T-helper 2 cell treated with Interferon-gamma antibody and Interleukin-4, amounts not matched to agents 100 ng/mL and 5 ng/mL, for 36 hours (primary cell): ENCODE measurements around the gene TMEM256. TPM values are rescaled to one million over a fixed set of nuclear protein-coding genes. Genes with fewer than 3 reads are reported as not detected.

Experiments used
- intact Hi-C: fragments of 100-400 bp; cut with micrococcal nuclease; formaldehyde crosslinking; loops from one replicate; pipeline ENCODE4 v1.15.1; 2023
- total RNA-seq: library from RNA; stranded (reverse); gene quantifications from 2 replicates; pipeline ENCODE4 v1.2.3, GENCODE V29; 2022

TMEM256 gene
- total RNA-seq, 1 donor from 2014 or later: 56.3 TPM

- intact Hi-C loops: no loop called here
These were observed 28.4 kb upstream of the TMEM256 start for GRCh38 chr17:7432296-7432695.

- intact Hi-C loops: no loop called here
These were observed 27.3 kb upstream of the TMEM256 start for GRCh38 chr17:7431231-7431630.

- intact Hi-C loops: no loop called here
These were observed 25.8 kb upstream of the TMEM256 start for GRCh38 chr17:7429722-7430121.

- intact Hi-C loops: no loop called here
These were observed 24.7 kb upstream of the TMEM256 start, which contains the start of gene SPEM3 for GRCh38 chr17:7428557-7428956. SPEM3 (plus strand) TSS chr17:7428857; CDS start chr17:7428903, 46 bp downstream.

GRCh38 chr17:7427549-7427948 is 23.7 kb upstream of the TMEM256 start:
- intact Hi-C loops: no loop called here

GRCh38 chr17:7426896-7427489 is 23.1 kb upstream of the TMEM256 start:
- intact Hi-C loops: no loop called here

- intact Hi-C loops: no loop called here
These were observed 22.4 kb upstream of the TMEM256 start for GRCh38 chr17:7426203-7426863.

GRCh38 chr17:7425756-7426155 is 21.9 kb upstream of the TMEM256 start:
- intact Hi-C loops: no loop called here

- intact Hi-C loops: no loop called here
These were observed 21.4 kb upstream of the TMEM256 start, which contains the start of gene SPEM2 for GRCh38 chr17:7425316-7425715. SPEM2 (plus strand) TSS chr17:7425616; CDS start chr17:7425689, 73 bp downstream.

GRCh38 chr17:7423679-7424078 is 19.8 kb upstream of the TMEM256 start:
- intact Hi-C loops: no loop called here

GRCh38 chr17:7421186-7421585 is 17.3 kb upstream of the TMEM256 start:
- intact Hi-C loops: no loop called here

GRCh38 chr17:7419819-7420610 is 16.1 kb upstream of the TMEM256 start, which contains the start of gene SPEM1:
SPEM1 (plus strand) TSS chr17:7420324; CDS start chr17:7420385, 61 bp downstream.
- intact Hi-C loops: no loop called here

GRCh38 chr17:7418472-7419152 is 14.7 kb upstream of the TMEM256 start:
- intact Hi-C loops: no loop called here

- intact Hi-C loops: no loop called here
These were observed 13.3 kb upstream of the TMEM256 start for GRCh38 chr17:7417056-7417655.

- intact Hi-C loops: no loop called here
These were observed 12.4 kb upstream of the TMEM256 start for GRCh38 chr17:7416323-7416722.

GRCh38 chr17:7415784-7416183 is 11.9 kb upstream of the TMEM256 start:
- intact Hi-C loops: no loop called here

- intact Hi-C loops: no loop called here
These were observed 10.9 kb upstream of the TMEM256 start for GRCh38 chr17:7414837-7415236.

- intact Hi-C loops: no loop called here
These were observed 9.6 kb upstream of the TMEM256 start for GRCh38 chr17:7413346-7413985.

GRCh38 chr17:7411427-7411750 is 7.5 kb upstream of the TMEM256 start:
- intact Hi-C loops: no loop called here

- intact Hi-C loops: no loop called here
These were observed 6.9 kb upstream of the TMEM256 start for GRCh38 chr17:7410634-7411426.
